ENCODE results near the gene PCYT2. TPM values are rescaled to one million over a fixed set of nuclear protein-coding genes. Genes with fewer than 3 reads are reported as not detected.

PCYT2 gene
- total and polyA plus RNA-seq, 10 of the 15 experiments (the other 5 are each of a cell fraction or from before 2014, with no cell fraction given) = 0.63 to 72.0 (median 45.0) TPM

GRCh38 chr17:81917565-81918332 lies 6.5 kb upstream of the PCYT2 start, which contains the start of gene SIRT7 (continued):
- 0 out of 2 replicates have a peak, but pooled peaks have one; percentile 42 for TF ChIP-seq ZNF592 (IDR thresholded peaks at IDR 0.05)
- no peak for TF ChIP-seq NFYA (IDR thresholded peaks at IDR 0.05; ENCODE audit: borderline replicate concordance, low read depth, low read length)
- peak; percentile 55; the same call in 1 of the 2 replicates for TF ChIP-seq NR2F1 (conservative IDR thresholded peaks at IDR 0.05)
- no peak for TF ChIP-seq KDM1A (IDR thresholded peaks at IDR 0.05; ENCODE audit: borderline replicate concordance)
- peak; percentile 92 for TF ChIP-seq POLR2A (IDR thresholded peaks at IDR 0.05; ENCODE audit: low read depth, low read length)
- TF ChIP-seq BHLHE40 (IDR thresholded peaks at IDR 0.05; ENCODE audit: borderline replicate concordance in 1 of 2, low read depth in 2 of 2, low read length in 1 of 2) = peak in 1 of 2 experiments; percentile 56; a peak in 2 of 4 replicates
- TF ChIP-seq KLF5 (IDR thresholded peaks at IDR 0.05; ENCODE audit: partially characterized antibody) = no peak
- no peak for TF ChIP-seq TCF7 (IDR thresholded peaks at IDR 0.05; ENCODE audit: borderline replicate concordance)
- TF ChIP-seq BACH1 (IDR thresholded peaks at IDR 0.05; ENCODE audit: borderline replicate concordance) = peak; percentile 89
- peak; percentile 82; the same call in 1 of the 2 replicates for TF ChIP-seq ZNF687 (IDR thresholded peaks at IDR 0.05)
- no peak for TF ChIP-seq BMI1 (IDR thresholded peaks at IDR 0.05; ENCODE audit: borderline replicate concordance)
- TF ChIP-seq IKZF1 (conservative IDR thresholded peaks at IDR 0.05) = peak; percentile 77
- TF ChIP-seq NR2C1 (IDR thresholded peaks at IDR 0.05) = peak; percentile 38; the same call in 1 of the 2 replicates
- TF ChIP-seq SIN3A (IDR thresholded peaks at IDR 0.05; ENCODE audit: low read depth, low read length) = peak; percentile 39
- TF ChIP-seq SRF (IDR thresholded peaks at IDR 0.05; ENCODE audit: low read depth in 2 of 2, low read length in 2 of 2) = no peak
- peak; percentile 61; the same call in 1 of the 2 replicates for TF ChIP-seq ZNF217 (IDR thresholded peaks at IDR 0.05)
- TF ChIP-seq NKRF (conservative IDR thresholded peaks at IDR 0.05) = peak; percentile 97
- TF ChIP-seq RCOR1 (conservative IDR thresholded peaks at IDR 0.05; ENCODE audit: low read depth, low read length) = no peak
- no peak for TF ChIP-seq HDAC2 (IDR thresholded peaks at IDR 0.05)
- no peak for TF ChIP-seq STAT3 (IDR thresholded peaks at IDR 0.05; ENCODE audit: low read depth, low read length)
- peak in 1 of 2 experiments; percentile 70; a peak in 1 of 3 replicates for TF ChIP-seq EGR1 (IDR thresholded peaks at IDR 0.05; ENCODE audit: borderline replicate concordance in 1 of 2, low read depth in 2 of 2, low read length in 2 of 2)

Measured in GM12878 (cell line).